HG03520 (cell line): ENCODE measurements around the gene FLNC.

ENCODE experiments used
- ATAC-seq: cut with Tn5 transposase; IDR thresholded peaks from one replicate; pipeline ENCODE4 v1.9.1; 2021; ENCODE audit warnings: mild to moderate bottlenecking, moderate library complexity; ENCODE audit not compliant: unreplicated experiment

FLNC gene

DNA sequence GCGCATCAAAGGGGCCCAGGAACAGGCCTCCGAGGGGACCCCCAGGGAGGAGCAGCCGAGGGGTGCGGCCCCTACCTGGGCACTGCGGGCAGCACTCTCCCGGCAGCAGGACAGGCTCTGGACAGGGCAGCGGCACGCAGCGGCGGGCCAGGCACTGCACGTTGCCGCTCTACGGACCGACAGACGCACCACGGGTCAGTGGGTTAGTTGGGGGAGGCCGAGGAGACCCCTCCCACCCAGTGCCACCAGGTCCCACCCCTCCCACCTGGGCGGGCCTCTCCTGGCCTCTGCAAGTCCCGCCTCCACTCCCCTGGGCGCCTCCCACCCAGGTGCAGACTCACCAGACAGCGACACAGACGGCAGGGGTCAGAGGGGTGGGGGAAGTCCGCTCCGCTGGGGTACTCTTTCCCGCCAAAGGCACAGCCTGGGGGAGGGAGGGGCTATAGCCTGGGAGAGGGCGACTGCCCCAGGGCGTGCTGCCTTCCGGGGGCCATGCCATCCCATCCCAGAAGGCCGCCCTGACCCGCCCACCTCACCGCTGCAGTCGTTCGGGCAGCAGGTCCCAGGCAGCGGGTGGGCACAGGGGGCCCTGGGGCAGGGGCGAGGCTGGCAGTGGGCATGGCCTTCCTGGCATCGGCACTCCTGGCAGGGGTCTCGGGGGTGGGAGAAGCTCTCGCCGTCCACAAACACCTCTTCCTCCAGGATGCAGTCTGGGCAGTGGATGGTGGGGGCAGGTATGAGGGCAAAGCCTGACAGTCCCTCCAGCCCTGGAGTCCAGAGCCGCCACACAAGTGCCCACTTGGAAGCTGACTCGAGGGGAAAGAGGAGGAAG, 61.1 kb downstream of the FLNC start:
- ATAC-seq, result no peak

DNA sequence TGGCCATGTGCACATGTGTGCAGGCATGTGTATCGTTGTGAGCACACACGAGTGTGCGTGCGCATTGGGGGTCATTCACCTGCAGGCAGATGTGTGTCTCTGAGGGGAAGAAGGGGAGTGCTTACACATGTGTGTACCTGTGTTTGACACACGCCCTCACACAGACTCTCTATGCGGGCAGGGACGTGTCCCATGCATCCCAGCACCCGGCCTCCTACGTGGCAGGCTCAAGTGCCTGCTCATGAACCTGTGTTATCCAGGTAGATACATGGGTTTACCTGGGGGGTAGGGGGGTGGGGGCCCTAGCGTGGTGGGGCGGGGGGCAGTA, 61.7 kb downstream of the FLNC start:
- ATAC-seq, result no peak

DNA sequence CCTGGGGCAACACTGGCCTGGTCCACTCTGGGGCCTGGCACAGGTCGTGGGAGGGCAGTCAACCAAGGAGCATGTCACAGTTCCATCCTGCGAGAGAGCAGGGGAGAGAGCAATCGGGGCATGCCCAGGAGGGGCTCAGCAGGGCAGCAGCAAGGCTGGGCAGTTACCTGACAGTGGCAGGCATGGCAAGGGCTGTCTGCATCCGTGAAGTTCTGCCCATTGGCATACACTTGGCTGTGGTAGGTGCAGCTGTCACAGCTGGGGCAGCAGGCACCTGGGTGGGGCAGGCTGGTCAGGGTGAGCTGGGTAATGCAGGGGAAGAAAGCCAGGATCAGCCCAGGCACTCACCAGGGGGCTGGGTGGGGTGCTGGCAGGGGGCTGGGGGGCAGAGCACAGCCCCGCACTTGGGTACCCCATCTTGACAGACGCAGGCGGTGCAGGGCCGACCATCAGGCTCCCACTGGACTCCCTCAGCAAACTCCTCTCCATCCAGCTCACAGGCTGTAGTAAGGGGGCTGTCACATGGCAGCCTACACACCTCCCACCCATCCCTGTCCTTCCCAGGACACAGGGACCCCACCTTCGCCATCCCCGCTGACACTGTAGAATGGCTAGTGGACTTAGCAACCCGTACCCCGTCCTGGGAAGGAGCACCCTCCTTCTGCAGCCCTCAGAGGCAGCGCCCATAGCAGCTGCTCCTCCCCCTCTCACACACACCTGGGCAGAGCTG, 62.5 kb downstream of the FLNC start:
- no peak for ATAC-seq

DNA sequence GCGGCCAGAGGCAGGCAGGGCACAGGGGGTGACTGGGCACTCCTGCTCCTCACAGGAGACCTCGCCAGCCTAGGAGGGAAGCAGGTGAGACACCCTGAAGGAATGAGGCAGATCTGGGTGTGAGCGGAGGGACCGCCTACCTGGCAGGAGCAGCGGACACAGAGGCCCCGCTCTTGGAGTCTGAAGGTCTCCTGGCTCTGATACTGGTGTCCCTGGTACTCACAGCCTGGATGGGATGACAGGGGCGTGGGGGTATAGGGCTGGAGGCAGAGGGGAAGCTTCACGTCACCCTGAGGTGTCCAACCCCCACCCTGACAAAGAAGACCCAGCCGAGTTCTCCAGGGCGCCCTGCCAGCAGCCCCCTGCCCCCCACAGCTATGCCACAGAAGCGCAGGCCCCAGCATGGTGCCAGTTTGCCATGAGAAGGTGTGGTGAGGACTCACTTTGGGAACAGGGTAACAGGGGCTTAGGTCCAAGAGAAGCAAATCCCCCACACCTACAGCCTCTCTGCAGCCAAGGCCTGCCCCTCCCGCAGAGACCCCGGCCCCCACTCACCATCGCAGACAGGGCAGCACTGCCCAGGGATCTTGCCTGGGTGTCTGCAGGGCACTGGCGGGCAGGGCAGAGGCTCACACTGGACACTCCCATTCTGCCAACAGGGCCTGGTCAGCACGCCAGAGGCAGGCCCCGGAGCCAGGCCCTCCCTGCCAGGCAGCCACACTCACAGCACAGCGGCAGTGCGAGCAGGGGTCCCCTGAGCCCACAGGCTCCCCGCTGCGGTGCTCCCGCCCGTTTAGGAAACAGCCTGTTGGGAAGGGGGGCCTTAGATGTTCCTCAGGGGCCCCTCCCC, 63.3 kb downstream of the FLNC start:
- no peak for ATAC-seq

DNA sequence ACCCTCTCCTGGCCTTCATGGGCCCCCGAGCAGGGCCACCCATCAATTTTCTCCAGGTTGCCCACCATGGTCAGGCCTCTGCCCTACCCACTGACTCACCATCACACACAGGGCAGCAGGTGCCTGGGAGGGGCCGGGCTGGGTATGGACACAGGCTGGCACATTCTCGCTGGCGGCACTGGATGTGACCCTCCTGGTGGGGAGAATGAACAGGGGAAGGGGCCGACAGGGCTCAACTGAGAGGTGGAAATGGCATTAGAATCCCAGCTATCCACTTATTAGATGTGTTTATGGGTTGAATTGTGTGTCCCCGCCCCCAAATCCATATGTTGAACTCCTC, 63.9 kb downstream of the FLNC start:
- no peak for ATAC-seq

DNA sequence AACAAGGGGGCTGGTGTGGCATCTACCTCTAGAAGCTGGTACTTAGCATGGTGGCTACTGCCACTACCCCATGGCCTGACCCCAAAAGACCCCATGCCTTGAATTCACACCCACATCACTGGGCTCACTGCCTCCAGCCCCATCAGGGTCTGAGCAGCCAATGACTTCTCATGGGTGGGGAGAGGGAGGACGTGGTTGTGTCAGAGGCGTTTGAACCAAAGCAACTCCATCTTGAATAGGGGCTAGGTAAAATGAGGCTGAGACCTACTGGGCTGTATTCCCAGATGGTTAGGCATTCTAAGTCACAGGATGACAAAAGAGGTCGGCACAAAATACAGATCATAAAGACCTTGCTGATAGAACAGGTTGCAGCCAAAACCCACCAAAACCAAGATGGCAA, 65.1 kb downstream of the FLNC start:
- no peak for ATAC-seq

DNA sequence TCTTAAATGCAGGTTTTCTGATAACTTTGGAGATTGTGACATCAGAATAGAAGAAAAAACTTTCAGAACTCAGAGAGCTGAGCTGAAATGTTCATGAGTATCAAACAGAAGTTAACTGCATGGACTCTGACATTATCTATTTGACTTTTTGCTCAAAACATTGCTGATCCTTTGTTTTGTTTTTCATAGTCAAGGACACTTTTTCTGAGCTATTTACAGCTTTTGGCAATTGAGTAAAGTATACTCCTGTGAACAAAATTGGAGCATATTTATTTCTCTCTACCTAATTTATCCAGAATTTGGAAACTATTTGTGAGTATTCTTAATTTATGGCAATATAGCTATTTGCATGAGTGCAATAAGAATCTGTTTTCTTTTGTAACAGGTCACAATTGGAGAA, 69.2 kb downstream of the FLNC start:
- ATAC-seq, result no peak

DNA sequence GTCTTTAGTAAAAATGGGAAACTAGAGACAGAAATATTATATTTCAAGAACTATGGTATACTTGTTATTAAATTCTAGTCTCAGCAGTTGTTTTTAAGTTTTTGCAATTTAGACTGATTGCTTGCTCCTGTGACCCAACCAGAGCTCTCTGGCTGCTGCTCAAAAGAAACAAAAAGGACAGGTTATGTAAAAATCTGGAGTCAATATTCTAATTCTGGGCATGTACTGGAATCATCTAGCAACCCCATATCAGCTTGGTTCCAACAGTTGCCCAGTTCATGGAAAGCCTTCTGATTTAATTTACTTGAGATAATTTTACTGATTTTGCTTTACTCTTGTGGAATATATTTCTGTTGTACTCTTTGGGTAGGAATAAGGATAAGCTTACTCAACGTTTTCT, 70.0 kb downstream of the FLNC start:
- no peak for ATAC-seq

DNA sequence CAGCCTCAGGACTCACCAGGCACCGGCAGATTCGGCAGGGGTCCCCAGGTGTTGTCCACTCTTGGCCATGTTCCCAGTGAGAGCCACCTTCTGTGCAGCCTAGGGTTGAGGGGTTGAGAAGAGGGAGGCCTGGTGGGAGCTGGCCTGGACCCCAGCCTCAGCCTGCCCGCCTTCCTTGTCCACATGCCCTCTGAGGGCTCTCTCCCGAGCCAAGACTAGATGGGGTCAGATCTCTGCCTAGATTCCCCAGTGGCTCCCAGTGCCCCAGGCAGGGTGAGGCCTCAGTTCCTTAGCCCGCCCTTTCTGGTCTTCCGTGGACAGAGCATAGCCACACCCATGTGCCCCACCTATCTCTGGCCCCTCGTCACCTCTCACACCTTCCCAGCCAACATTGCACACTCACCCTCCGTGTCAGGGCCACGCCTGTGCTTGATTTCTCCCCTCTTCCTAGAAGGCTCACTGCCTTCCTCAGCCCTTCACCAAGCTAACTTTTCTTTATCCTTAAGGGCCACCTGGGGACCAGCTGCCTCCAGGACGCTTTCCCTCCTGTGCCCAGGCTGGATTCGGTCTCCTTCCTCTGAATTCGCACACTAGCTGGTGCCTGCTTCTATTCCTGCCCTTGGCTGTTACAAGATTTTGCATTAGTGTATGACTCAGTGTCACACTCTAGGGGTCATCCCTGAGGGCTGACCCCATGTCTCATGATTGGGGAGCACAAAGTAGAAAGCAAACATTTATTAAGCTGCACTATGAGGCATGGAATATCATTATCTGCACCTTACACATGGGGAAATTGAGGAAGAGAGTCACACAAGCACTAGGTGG, 72.8 kb downstream of the FLNC start:
- ATAC-seq, result no peak

DNA sequence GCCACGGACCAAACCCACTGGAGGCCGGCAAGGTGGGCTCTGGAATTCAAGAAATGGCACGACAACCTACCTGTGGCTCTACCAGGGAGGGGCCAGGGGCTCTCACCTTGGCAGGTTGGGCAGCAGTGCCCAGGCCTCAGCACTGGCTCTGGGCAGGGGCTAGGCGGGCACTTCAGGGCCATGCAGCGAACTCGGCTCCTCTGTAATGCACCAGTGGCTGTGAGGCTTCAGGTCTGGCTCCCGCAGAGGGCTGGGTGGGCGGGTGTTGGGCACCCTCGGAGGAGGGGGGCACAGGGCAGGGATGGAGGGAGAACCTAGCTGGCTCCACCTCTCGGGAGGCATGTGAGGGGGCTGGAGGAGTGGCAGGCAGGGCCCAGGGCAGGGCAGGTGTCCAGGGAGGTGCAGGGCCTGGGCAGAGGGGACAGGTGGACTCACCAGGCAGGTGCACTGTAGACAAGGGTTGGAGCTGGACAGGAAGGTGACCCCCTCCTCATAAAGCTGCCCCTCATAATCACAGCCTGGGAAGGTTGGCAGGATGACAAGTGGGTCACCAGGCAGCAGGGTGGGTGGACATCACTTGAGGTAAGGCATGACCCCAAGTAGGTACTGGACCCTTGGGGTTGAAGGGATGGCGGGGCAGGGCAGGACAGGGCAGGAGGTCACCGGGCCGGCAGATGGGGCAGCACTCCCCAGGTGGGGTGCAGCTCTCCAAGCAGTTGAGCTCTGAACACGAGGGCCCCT, 73.6 kb downstream of the FLNC start:
- ATAC-seq, result no peak

DNA sequence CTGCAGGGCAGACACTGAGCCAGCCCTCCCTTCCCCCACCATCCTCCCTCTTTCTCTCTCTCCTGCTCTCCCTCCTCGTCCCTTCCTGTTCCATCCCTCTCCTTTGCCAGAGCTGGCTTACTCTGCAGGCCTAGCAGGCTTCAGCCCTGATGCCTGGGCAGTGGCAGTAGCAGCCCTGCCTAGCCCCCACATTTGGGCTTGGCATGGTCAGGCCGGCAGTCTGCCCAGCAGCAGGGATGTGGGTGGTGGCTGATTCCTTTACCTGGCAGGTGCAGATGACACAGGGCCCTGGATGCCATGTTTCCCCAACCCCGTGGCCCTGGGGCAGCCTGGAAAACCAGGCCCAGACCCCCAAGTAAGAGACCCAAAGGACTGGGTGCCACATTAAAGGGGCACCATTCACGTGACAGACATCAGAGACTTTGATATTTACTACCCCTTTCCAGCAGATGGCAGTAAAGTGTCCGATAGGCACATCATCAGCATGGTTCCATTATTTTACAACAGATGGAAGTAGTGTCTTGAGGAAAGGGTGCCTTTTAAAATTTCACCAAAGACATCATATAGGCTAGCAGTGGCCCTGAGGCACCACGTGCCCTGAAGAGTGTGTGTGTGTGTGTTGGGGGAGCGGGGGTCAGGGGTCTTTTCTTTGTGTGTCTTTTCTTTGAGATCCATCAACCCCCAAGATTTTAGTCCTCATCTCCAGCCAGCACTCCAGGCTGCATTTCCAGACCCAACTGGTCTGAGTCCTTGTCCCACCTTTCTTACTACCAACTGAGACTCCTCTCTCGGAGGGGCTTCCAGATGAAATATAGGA, 74.4 kb downstream of the FLNC start:
- ATAC-seq, result no peak

DNA sequence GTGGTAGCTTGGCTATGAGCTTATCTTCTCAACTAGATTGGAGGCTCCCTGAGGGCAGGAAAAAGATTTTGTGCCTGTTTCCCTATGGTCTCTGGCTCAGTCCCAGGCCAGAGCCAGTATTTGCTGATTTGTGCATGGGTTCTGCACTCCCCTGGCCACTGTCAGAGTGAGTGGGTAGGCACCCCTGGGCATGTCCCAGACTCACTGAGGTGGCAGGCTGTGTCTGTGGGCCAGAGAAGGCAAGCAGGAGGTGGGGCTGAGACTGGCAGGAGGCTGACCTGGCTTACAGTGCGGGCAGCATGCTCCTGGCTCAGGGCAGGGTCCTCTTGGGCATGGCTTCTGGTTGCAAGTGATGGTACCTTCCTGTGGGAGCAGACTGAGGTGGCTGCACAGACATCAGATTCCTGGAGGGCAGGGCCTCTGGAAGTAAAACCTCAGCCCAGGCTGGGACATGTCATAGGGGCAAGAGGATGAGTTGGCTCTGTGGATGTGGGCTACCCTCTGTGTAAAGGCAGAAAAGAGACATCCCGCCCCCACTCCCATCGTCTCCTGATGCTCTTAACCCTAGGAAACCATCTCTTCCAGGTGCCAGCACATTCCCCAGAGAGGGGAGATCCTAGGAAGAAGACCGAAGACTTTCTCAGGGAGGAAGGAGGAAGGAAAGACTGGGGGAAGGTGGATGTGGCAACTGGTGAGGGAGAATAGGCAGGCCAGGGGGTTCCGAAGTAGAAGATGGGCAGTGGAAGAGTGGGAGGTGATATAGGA, 76.0 kb downstream of the FLNC start:
- ATAC-seq, result no peak

DNA sequence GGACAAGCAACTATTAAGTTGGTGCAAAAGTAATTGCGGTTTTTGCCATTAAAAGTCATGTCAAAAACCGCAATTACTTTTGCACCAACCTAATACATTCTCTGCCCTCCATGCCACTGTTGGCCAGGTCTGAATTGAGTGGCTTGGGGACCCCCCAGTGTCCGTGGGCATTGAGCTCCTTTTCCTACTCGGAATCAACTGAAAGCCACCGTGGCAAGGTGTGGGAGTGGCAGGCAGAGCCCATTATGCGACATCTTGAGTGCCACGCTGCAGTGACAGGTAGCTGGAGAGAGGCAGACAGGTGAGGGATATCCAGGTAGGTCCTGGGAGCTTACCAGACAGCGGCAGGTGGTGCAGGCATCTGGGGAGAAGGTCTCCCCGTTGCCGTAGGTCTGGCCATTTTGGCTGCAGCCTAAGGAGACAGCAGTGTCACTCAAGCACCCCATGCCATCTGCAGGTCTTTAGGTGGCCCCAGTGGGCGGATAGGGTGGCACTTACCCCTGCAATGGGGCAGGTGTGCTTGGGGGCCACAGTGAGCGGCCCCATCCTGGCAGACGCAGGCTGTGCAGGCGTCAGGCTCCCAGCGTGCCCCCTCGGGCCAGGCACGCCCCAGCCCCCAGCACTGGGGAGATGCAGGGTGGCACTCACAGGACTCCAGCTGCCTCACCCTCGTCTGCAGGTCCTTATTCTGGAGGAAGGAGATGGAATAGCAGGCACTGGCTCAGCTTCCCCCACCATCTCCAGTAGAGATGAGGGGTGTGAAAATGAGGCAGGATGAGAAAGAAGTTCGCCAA, 76.8 kb downstream of the FLNC start:
- no peak for ATAC-seq
